K562 (cell line): ENCODE data around the gene CCDC194. TPM values are rescaled to one million over a fixed set of nuclear protein-coding genes. Genes with fewer than 3 reads are reported as not detected.

ENCODE experiments used
- E2F1 ChIP-seq: sonication (generic); formaldehyde crosslinking; IDR thresholded peaks from 2 replicates; pipeline ENCODE4 v1.8.1; 2023; ENCODE audit warnings: mild to moderate bottlenecking, missing genetic modification reagents, moderate library complexity
- FOXO4 ChIP-seq: fragments of 450-650 bp; formaldehyde crosslinking; IDR thresholded peaks from 2 replicates; pipeline ENCODE4 v1.4.0; 2020; ENCODE audit warnings: mild to moderate bottlenecking, moderate library complexity
- MTA3 ChIP-seq: fragments of 450-650 bp; formaldehyde crosslinking; IDR thresholded peaks from 2 replicates; pipeline ENCODE4 v1.6.1; 2017; ENCODE audit warnings: mild to moderate bottlenecking, borderline replicate concordance
- NR4A1 ChIP-seq, 2 experiments: fragments of 250-450 bp in 1 of 2; fragments of 450-650 bp in 1 of 2; sonication (Bioruptor Pico) in 1 of 2; IDR thresholded peaks; 2 replicates each; pipeline versions ENCODE4 v1.4.0 to v1.6.1; 2016 to 2020; ENCODE audit warnings: mild to moderate bottlenecking in 2 of 2, missing compliant biosample characterization in 1 of 2, missing genetic modification characterization in 1 of 2, moderate library complexity in 1 of 2
- POLR2AphosphoS5 ChIP-seq: IDR thresholded peaks from 2 replicates; pipeline ENCODE4 v1.6.1; 2011; ENCODE audit warnings: mild to moderate bottlenecking, low read depth, low read length, moderate library complexity; ENCODE audit not compliant: control insufficient read depth, insufficient read depth
- RAD21 ChIP-seq, 2 experiments: fragments of 250-450 bp in 1 of 2; fragments of 450-650 bp in 1 of 2; sonication (Bioruptor Pico) in 1 of 2; formaldehyde crosslinking in 1 of 2; IDR thresholded peaks in 1 of 2; conservative IDR thresholded peaks in 1 of 2; 2 replicates each; pipeline versions ENCODE4 v1.4.0 to v1.8.0; 2020 to 2022; ENCODE audit warnings: mild to moderate bottlenecking in 2 of 2, moderate library complexity in 1 of 2
- SNAPC5 ChIP-seq: fragments of 250-450 bp; sonication (Bioruptor Pico); IDR thresholded peaks from 2 replicates; pipeline ENCODE4 v1.8.0; 2021; ENCODE audit warnings: moderate library complexity, mild to moderate bottlenecking, inconsistent platforms
- TAF1 ChIP-seq: IDR thresholded peaks from 2 replicates; pipeline ENCODE4 v1.6.1; 2011; ENCODE audit warnings: mild to moderate bottlenecking, low read length, moderate library complexity; ENCODE audit not compliant: insufficient read depth, control insufficient read depth, severe bottlenecking; ENCODE audit errors: extremely low read depth
- XRCC5 ChIP-seq: fragments of 200-400 bp; formaldehyde crosslinking; IDR thresholded peaks from 2 replicates; pipeline ENCODE4 v1.6.1; 2017; ENCODE audit warnings: low read depth, mild to moderate bottlenecking, low read length
- ZNF134 ChIP-seq: fragments of 250-450 bp; sonication (Bioruptor Pico); conservative IDR thresholded peaks from 2 replicates; pipeline ENCODE4 v1.4.0; 2020
- ZNF224 ChIP-seq: sonication (generic); formaldehyde crosslinking; IDR thresholded peaks from 2 replicates; pipeline ENCODE4 v1.8.0; 2022; ENCODE audit warnings: mild to moderate bottlenecking, missing genetic modification reagents
- ZNF3 ChIP-seq: fragments of 250-450 bp; sonication (Bioruptor Pico); IDR thresholded peaks from 2 replicates; pipeline ENCODE4 v1.5.0; 2021; ENCODE audit warnings: mild to moderate bottlenecking, moderate library complexity
- ZNF584 ChIP-seq: fragments of 200-800 bp; sonication (Bioruptor generic); IDR thresholded peaks from 2 replicates; pipeline ENCODE4 v1.6.1; 2016; ENCODE audit warnings: low read depth, mild to moderate bottlenecking, missing genetic modification characterization, missing compliant biosample characterization
- ZNF766 ChIP-seq: fragments of 200-800 bp; sonication (Bioruptor generic); conservative IDR thresholded peaks from 2 replicates; pipeline ENCODE4 v1.6.1; 2016; ENCODE audit warnings: missing genetic modification characterization, missing compliant biosample characterization
- polyA plus RNA-seq, 8 experiments: library from polyadenylated mRNA; depleted of rRNA in 4 of 8; stranded (reverse) in 5 of 8; unstranded in 3 of 8; fragments of >200 nt; fragmentation: Nextera tagmentation in 2 of 8; fragmentation: Illumina TruSeq in 1 of 8; extraction: Ambion mirVana in 2 of 8; extraction: Trizol in 1 of 8; gene quantifications; 2 replicates each; pipeline versions ENCODE4 v1.2.1 to v1.2.3, GENCODE V29; 2011 to 2014; ENCODE audit warnings: inconsistent platforms in 1 of 8, missing spikeins in 1 of 8
- total RNA-seq, 7 experiments: library from RNA; depleted of rRNA in 6 of 7; stranded (reverse); fragments of >200 nt in 6 of 7; fragmentation: Illumina TruSeq in 2 of 7; extraction: Trizol in 2 of 7; gene quantifications; 2 replicates each; pipeline versions ENCODE4 v1.2.1 to v1.2.3, GENCODE V29; 2011 to 2021; ENCODE audit warnings: low replicate concordance in 1 of 7
- TF ChIP-seq, protein P1 (sequence below): fragments of 450-650 bp; IDR thresholded peaks from 2 replicates; pipeline ENCODE4 v1.6.1; 2016; ENCODE audit warnings: missing biosample characterization, missing genetic modification characterization
- TF ChIP-seq, protein P2 (sequence below): sonication (generic); formaldehyde crosslinking; IDR thresholded peaks from 2 replicates; pipeline ENCODE4 v1.8.1; 2023; ENCODE audit warnings: missing genetic modification reagents, mild to moderate bottlenecking, borderline replicate concordance

Gene CCDC194
- total and polyA plus RNA-seq, 9 of the 15 experiments (the other 6 are each of a cell fraction or from before 2014, with no cell fraction given): 0.13 to 1.3 (median 0.39) TPM; not detected in 3

- TF ChIP-seq XRCC5 (0 out of 2 replicates have a peak, but pooled peaks have one; percentile 16), ZNF224 (CRISPR knock-in tag) (no peak), MTA3 (no peak; the same call in 1 of the 2 replicates), SNAPC5 (no peak), NR4A1 (CRISPR knock-in tag; IDR thresholded peaks at IDR 0.05) (no peak), NR4A1 (tag; IDR thresholded peaks at IDR 0.05) (no peak), RAD21 (CRISPR knock-in tag; conservative IDR thresholded peaks at IDR 0.05 in 1 of 2, IDR thresholded peaks at IDR 0.05 in 1 of 2) (no peak), ZNF3 (CRISPR knock-in tag) (no peak), ZNF766 (CRISPR knock-in tag) (peak; percentile 55; the same call in 1 of the 2 replicates), E2F1 (CRISPR knock-in tag) (no peak), FOXO4 (CRISPR knock-in tag) (no peak), ZNF584 (CRISPR knock-in tag) (0 out of 2 replicates have a peak, but pooled peaks have one; percentile 50), POLR2AphosphoS5 (no peak), ZNF134 (CRISPR knock-in tag) (no peak), TAF1 (peak; percentile 42)
- TF ChIP-seq, protein P1, sequence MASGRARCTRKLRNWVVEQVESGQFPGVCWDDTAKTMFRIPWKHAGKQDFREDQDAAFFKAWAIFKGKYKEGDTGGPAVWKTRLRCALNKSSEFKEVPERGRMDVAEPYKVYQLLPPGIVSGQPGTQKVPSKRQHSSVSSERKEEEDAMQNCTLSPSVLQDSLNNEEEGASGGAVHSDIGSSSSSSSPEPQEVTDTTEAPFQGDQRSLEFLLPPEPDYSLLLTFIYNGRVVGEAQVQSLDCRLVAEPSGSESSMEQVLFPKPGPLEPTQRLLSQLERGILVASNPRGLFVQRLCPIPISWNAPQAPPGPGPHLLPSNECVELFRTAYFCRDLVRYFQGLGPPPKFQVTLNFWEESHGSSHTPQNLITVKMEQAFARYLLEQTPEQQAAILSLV: no peak
- TF ChIP-seq, protein P2, sequence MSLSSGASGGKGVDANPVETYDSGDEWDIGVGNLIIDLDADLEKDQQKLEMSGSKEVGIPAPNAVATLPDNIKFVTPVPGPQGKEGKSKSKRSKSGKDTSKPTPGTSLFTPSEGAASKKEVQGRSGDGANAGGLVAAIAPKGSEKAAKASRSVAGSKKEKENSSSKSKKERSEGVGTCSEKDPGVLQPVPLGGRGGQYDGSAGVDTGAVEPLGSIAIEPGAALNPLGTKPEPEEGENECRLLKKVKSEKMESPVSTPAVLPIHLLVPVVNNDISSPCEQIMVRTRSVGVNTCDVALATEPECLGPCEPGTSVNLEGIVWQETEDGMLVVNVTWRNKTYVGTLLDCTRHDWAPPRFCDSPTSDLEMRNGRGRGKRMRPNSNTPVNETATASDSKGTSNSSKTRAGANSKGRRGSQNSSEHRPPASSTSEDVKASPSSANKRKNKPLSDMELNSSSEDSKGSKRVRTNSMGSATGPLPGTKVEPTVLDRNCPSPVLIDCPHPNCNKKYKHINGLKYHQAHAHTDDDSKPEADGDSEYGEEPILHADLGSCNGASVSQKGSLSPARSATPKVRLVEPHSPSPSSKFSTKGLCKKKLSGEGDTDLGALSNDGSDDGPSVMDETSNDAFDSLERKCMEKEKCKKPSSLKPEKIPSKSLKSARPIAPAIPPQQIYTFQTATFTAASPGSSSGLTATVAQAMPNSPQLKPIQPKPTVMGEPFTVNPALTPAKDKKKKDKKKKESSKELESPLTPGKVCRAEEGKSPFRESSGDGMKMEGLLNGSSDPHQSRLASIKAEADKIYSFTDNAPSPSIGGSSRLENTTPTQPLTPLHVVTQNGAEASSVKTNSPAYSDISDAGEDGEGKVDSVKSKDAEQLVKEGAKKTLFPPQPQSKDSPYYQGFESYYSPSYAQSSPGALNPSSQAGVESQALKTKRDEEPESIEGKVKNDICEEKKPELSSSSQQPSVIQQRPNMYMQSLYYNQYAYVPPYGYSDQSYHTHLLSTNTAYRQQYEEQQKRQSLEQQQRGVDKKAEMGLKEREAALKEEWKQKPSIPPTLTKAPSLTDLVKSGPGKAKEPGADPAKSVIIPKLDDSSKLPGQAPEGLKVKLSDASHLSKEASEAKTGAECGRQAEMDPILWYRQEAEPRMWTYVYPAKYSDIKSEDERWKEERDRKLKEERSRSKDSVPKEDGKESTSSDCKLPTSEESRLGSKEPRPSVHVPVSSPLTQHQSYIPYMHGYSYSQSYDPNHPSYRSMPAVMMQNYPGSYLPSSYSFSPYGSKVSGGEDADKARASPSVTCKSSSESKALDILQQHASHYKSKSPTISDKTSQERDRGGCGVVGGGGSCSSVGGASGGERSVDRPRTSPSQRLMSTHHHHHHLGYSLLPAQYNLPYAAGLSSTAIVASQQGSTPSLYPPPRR (CRISPR knock-in tag): no peak
Measured at GRCh38 chr19:17419621-17420474, 25.9 kb upstream of the CCDC194 start, which contains the start of gene MVB12A (continued).
